H9 (cell line): ENCODE results near the gene CEP350. TPM values are rescaled to one million over a fixed set of nuclear protein-coding genes. Genes with fewer than 3 reads are reported as not detected.

ENCODE experiments used
- DNase-seq: peaks from one replicate; pipeline ENCODE4 v3.0.0-alpha.2; 2017
- H2AFZ ChIP-seq: one replicate; pipeline ENCODE4 v1.6.1; 2013; ENCODE audit warnings: mild to moderate bottlenecking, low read length, control low read depth, moderate library complexity
- H2AK5ac ChIP-seq: 2 replicates; pipeline ENCODE4 v1.6.1; 2013; ENCODE audit warnings: low read length, control low read depth, mixed read lengths; ENCODE audit not compliant: insufficient read length
- H2BK120ac ChIP-seq: one replicate; pipeline ENCODE4 v1.6.1; 2013; ENCODE audit warnings: low read depth, mild to moderate bottlenecking, low read length, control low read depth, inconsistent platforms; ENCODE audit not compliant: poor library complexity, severe bottlenecking
- H2BK12ac ChIP-seq: 2 replicates; pipeline ENCODE4 v1.6.1; 2013; ENCODE audit warnings: low read length, control low read depth, mixed read lengths, low read depth; ENCODE audit not compliant: insufficient read length
- H2BK15ac ChIP-seq: 2 replicates; pipeline ENCODE4 v1.6.1; 2013; ENCODE audit warnings: low read depth, low read length, control low read depth
- H2BK20ac ChIP-seq: one replicate; pipeline ENCODE4 v1.6.1; 2013; ENCODE audit warnings: low read depth, mild to moderate bottlenecking, low read length, control low read depth, inconsistent platforms; ENCODE audit not compliant: poor library complexity, severe bottlenecking
- H2BK5ac ChIP-seq: 2 replicates; pipeline ENCODE4 v1.6.1; 2013; ENCODE audit warnings: low read length, control low read depth, mixed read lengths; ENCODE audit not compliant: insufficient read length
- H3K14ac ChIP-seq: 2 replicates; pipeline ENCODE4 v1.6.1; 2013; ENCODE audit warnings: low read length, control low read depth; ENCODE audit not compliant: insufficient read depth
- H3K18ac ChIP-seq: 2 replicates; pipeline ENCODE4 v1.6.1; 2013; ENCODE audit warnings: low read depth, mild to moderate bottlenecking, mixed read lengths, low read length, control low read depth; ENCODE audit not compliant: insufficient read length
- H3K23ac ChIP-seq: 2 replicates; pipeline ENCODE4 v1.6.1; 2013; ENCODE audit warnings: low read length, control low read depth, mixed read lengths, low read depth; ENCODE audit not compliant: insufficient read length
- H3K23me2 ChIP-seq: 2 replicates; pipeline ENCODE4 v1.6.1; 2013; ENCODE audit warnings: low read depth, mild to moderate bottlenecking, mixed read lengths, low read length, control low read depth; ENCODE audit not compliant: insufficient read length, poor library complexity, severe bottlenecking
- H3K27ac ChIP-seq: 2 replicates; pipeline ENCODE4 v1.5.1; 2013; ENCODE audit warnings: low read length, control low read depth, mixed read lengths, low read depth; ENCODE audit not compliant: insufficient read length
- H3K27me3 ChIP-seq: 2 replicates; pipeline ENCODE4 v1.6.1; 2013; ENCODE audit warnings: low read length, control low read depth, inconsistent platforms; ENCODE audit not compliant: insufficient read depth
- H3K4ac ChIP-seq: 2 replicates; pipeline ENCODE4 v1.6.1; 2013; ENCODE audit warnings: low read depth, mild to moderate bottlenecking, control low read depth, inconsistent platforms, low read length, moderate library complexity
- H3K4me1 ChIP-seq: 2 replicates; pipeline ENCODE4 v1.6.1; 2013; ENCODE audit warnings: low read length, control low read depth, inconsistent platforms; ENCODE audit not compliant: insufficient read depth
- H3K4me2 ChIP-seq: 2 replicates; pipeline ENCODE4 v1.6.1; 2013; ENCODE audit warnings: low read length, control low read depth, mixed read lengths; ENCODE audit not compliant: insufficient read length, insufficient read depth
- H3K56ac ChIP-seq: 2 replicates; pipeline ENCODE4 v1.6.1; 2013; ENCODE audit warnings: low read depth, mild to moderate bottlenecking, mixed read lengths, low read length, control low read depth; ENCODE audit not compliant: insufficient read length
- H3K79me1 ChIP-seq: 2 replicates; pipeline ENCODE4 v1.6.1; 2013; ENCODE audit warnings: low read depth, mild to moderate bottlenecking, moderate library complexity, low read length, control low read depth, inconsistent platforms; ENCODE audit not compliant: insufficient read depth, poor library complexity, severe bottlenecking
- H3K79me2 ChIP-seq: 2 replicates; pipeline ENCODE4 v1.6.1; 2013; ENCODE audit warnings: low read length, control low read depth, inconsistent platforms; ENCODE audit not compliant: insufficient read depth
- H3K9ac ChIP-seq: 2 replicates; pipeline ENCODE4 v1.6.1; 2013; ENCODE audit warnings: low read length, control low read depth, mixed read lengths; ENCODE audit not compliant: insufficient read length; ENCODE audit errors: extremely low read depth
- H3K9me3 ChIP-seq: one replicate; pipeline ENCODE4 v1.6.1; 2013; ENCODE audit warnings: low read depth, low read length, inconsistent platforms; ENCODE audit not compliant: control insufficient read depth
- H3T11ph ChIP-seq: one replicate; pipeline ENCODE4 v1.6.1; 2013; ENCODE audit warnings: mild to moderate bottlenecking, low read length, control low read depth, inconsistent platforms
- H4K20me1 ChIP-seq: one replicate; pipeline ENCODE4 v1.6.1; 2013; ENCODE audit not compliant: control insufficient read depth, insufficient read length, insufficient read depth
- H4K5ac ChIP-seq: 2 replicates; pipeline ENCODE4 v1.6.1; 2013; ENCODE audit warnings: low read depth, mild to moderate bottlenecking, mixed read lengths, low read length, control low read depth; ENCODE audit not compliant: insufficient read length
- H4K8ac ChIP-seq: replicated peaks from 2 replicates; pipeline ENCODE4 v1.6.1; 2013; ENCODE audit warnings: low read length, control low read depth, mixed read lengths, low read depth; ENCODE audit not compliant: insufficient read length
- H4K91ac ChIP-seq: 2 replicates; pipeline ENCODE4 v1.6.1; 2013; ENCODE audit warnings: low read depth, mild to moderate bottlenecking, moderate library complexity, mixed read lengths, low read length, control low read depth; ENCODE audit not compliant: insufficient read length
- H3K27ac Mint-ChIP-seq, 3 experiments: 2 replicates in 2 of 3; 3 replicates in 1 of 3; pipeline ENCODE4 v1.8.0; 2020 to 2021; ENCODE audit warnings: mixed read lengths in 3 of 3, mild to moderate bottlenecking in 1 of 3, moderate library complexity in 1 of 3
- H3K27me3 Mint-ChIP-seq: 2 replicates; pipeline ENCODE4 v1.8.0; 2021; ENCODE audit warnings: low read depth, mild to moderate bottlenecking, moderate library complexity, mixed read lengths
- H3K36me3 Mint-ChIP-seq, 3 experiments: 2 replicates in 2 of 3; 3 replicates in 1 of 3; pipeline ENCODE4 v1.8.0; 2020 to 2021; ENCODE audit warnings: low read depth in 3 of 3, mixed read lengths in 3 of 3; ENCODE audit not compliant: insufficient read depth in 1 of 3
- H3K4me1 Mint-ChIP-seq, 2 experiments: 2 replicates each; pipeline ENCODE4 v1.8.0; 2020; ENCODE audit warnings: mixed read lengths in 2 of 2
- H3K4me3 Mint-ChIP-seq, 2 experiments: 2 replicates in 1 of 2; 3 replicates in 1 of 2; pipeline ENCODE4 v1.8.0; 2020 to 2021; ENCODE audit warnings: mild to moderate bottlenecking in 2 of 2, mixed read lengths in 2 of 2, moderate library complexity in 1 of 2
- H3K9me3 Mint-ChIP-seq, 2 experiments: 2 replicates in 1 of 2; 3 replicates in 1 of 2; pipeline ENCODE4 v1.8.0; 2020; ENCODE audit warnings: mild to moderate bottlenecking in 2 of 2, mixed read lengths in 2 of 2, moderate library complexity in 1 of 2
- WGBS: extraction: QIAGEN DNeasy Blood & Tissue Kit; methylation state at CpG from one replicate; pipeline ENCODE4 v1.1.7; 2013; ENCODE audit warnings: missing lambda C conversion rate, low lambda C conversion rate, mixed read lengths; ENCODE audit not compliant: insufficient read length; ENCODE audit errors: extremely low coverage; 5-methylcytosine and 5-hydroxymethylcytosine counted together
- total RNA-seq: library from RNA; stranded (reverse); gene quantifications from 2 replicates; pipeline ENCODE4 v1.2.1, GENCODE V29; 2021
- TF ChIP-seq, protein P1 (sequence below): fragments of 200-600 bp; sonication (generic); conservative IDR thresholded peaks from 3 replicates; pipeline ENCODE4 v1.8.0; 2021; ENCODE audit warnings: antibody characterized with exemption, mild to moderate bottlenecking

CEP350 gene
- total RNA-seq, 1 experiment from 2014 or later = 39.2 TPM

GRCh38 chr1:180080439-180080838 lies 125.8 kb downstream of the CEP350 start:
- no peak for DNase-seq
- H3K4ac ChIP-seq = no peak overlapping the region
- no peak overlapping the region for H3K23ac ChIP-seq
- no peak overlapping the region for H2AFZ ChIP-seq
- H3K4me1 ChIP-seq = no peaks in the 10 kb centered on the region
- WGBS = no CpG with 5 or more reads among the region's 1 CpG
- H2BK12ac ChIP-seq = no peak overlapping the region
- no peak overlapping the region for H4K5ac ChIP-seq
- no peak overlapping the region for H3K9ac ChIP-seq
- H3K23me2 ChIP-seq = no peaks in the 10 kb centered on the region
- Mint-ChIP-seq H3K9me3 (no peaks in the 10 kb centered on the region), H3K4me3 (no peak overlapping the region), H3K27ac (no peak overlapping the region), H3K36me3 (peaks cover 0 to 32% (median 25%) of the 10 kb centered on the region in 3 experiments; a peak in 5 of 7 replicates), H3K27me3 (no peaks in the 10 kb centered on the region), H3K4me1 (no peaks in the 10 kb centered on the region)
- H3T11ph ChIP-seq = no peak overlapping the region
- no peak overlapping the region for H3K4me2 ChIP-seq
- no peak overlapping the region for H3K14ac ChIP-seq
- no peaks in the 10 kb centered on the region for H3K79me1 ChIP-seq
- H2BK5ac ChIP-seq = no peak overlapping the region
- no peak overlapping the region for H3K56ac ChIP-seq
- H2AK5ac ChIP-seq = no peak overlapping the region
- H3K18ac ChIP-seq = no peak overlapping the region
- H3K27ac ChIP-seq = no peak overlapping the region
- no peaks in the 10 kb centered on the region for H3K9me3 ChIP-seq
- H2BK120ac ChIP-seq = no peak overlapping the region
- no peaks in the 10 kb centered on the region for H3K27me3 ChIP-seq
- no peaks in the 10 kb centered on the region for H4K20me1 ChIP-seq
- H2BK15ac ChIP-seq = no peak overlapping the region
- H4K91ac ChIP-seq = no peak overlapping the region
- TF ChIP-seq, protein P1, sequence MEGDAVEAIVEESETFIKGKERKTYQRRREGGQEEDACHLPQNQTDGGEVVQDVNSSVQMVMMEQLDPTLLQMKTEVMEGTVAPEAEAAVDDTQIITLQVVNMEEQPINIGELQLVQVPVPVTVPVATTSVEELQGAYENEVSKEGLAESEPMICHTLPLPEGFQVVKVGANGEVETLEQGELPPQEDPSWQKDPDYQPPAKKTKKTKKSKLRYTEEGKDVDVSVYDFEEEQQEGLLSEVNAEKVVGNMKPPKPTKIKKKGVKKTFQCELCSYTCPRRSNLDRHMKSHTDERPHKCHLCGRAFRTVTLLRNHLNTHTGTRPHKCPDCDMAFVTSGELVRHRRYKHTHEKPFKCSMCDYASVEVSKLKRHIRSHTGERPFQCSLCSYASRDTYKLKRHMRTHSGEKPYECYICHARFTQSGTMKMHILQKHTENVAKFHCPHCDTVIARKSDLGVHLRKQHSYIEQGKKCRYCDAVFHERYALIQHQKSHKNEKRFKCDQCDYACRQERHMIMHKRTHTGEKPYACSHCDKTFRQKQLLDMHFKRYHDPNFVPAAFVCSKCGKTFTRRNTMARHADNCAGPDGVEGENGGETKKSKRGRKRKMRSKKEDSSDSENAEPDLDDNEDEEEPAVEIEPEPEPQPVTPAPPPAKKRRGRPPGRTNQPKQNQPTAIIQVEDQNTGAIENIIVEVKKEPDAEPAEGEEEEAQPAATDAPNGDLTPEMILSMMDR = no peak
- no peaks in the 10 kb centered on the region for H3K79me2 ChIP-seq
- H2BK20ac ChIP-seq = no peak overlapping the region
- no peak overlapping the region for H4K8ac ChIP-seq
